ENCODE results near the gene PEPD.

- TF ChIP-seq POLR2A (IDR thresholded peaks at IDR 0.05; ENCODE audit: low read depth, low read length) (no peak), CTCF (IDR thresholded peaks at IDR 0.05; ENCODE audit: extremely low read depth in 1 of 2, insufficient read depth in 1 of 2, low read depth in 1 of 2, low read length in 2 of 2) (no peak), EZH2 (IDR thresholded peaks at IDR 0.05; ENCODE audit: borderline replicate concordance, low read depth, low read length, severe bottlenecking) (no peak), MAX (IDR thresholded peaks at IDR 0.05; ENCODE audit: insufficient read depth, insufficient read length) (no peak), POLR2AphosphoS5 (IDR thresholded peaks at IDR 0.05; ENCODE audit: insufficient read depth, low read depth, low read length) (no peak), GATA2 (IDR thresholded peaks at IDR 0.05; ENCODE audit: insufficient read depth, insufficient read length, low read depth, low read length) (no peak)
Observed at GRCh38 chr19:33524024-33524664, 2.6 kb upstream of the PEPD start.
